Mammary epithelial cell (primary cell): ENCODE data around the gene MMP15.

Source experiments
- EZH2 ChIP-seq: IDR thresholded peaks from 2 replicates; pipeline ENCODE4 v1.6.1; 2012; ENCODE audit warnings: low read length, inconsistent platforms, borderline replicate concordance
- TF ChIP-seq, protein P1 (sequence below), 2 donors: IDR thresholded peaks in 1 of 2; conservative IDR thresholded peaks in 1 of 2; 2 replicates each; pipeline ENCODE4 v1.5.1; 2011 to 2012; ENCODE audit warnings: inconsistent platforms in 2 of 2, low read length in 2 of 2, mild to moderate bottlenecking in 2 of 2, control low read depth in 1 of 2, low read depth in 1 of 2; ENCODE audit not compliant: insufficient read depth in 1 of 2; ENCODE audit errors: extremely low read depth in 1 of 2

DNA sequence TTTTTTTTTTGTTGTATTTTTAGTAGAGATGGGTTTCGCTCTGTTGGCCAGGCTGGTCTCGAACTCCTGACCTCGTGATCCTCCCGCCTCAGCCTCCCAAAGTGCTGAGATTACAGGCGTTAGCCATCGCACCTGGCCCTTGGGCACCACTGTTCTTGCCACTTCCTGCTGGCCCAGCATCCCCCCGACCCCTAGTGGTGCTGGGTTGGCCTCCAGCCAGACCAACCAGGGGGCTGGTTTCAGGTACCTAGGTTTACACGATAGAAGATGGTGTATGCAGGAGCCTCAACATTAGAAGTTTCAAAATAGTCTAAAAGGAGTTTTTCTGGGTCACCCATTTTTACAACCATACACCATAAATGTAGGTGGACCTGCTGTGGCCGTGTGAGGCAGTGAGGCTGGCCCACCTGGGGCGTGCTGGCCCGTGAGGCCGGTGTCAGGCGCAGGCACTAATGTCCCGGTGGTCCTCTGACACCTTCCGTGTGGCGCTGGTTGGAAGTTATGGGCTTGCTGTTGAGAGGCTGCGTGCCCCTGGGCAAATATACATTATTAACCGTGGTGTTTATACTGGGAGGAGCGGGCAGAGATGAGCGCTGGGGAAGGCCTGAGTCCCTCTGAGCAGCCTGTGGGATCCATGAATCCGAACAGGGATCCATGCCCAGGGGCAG, 60.2 kb downstream of the MMP15 start:
- TF ChIP-seq, protein P1, sequence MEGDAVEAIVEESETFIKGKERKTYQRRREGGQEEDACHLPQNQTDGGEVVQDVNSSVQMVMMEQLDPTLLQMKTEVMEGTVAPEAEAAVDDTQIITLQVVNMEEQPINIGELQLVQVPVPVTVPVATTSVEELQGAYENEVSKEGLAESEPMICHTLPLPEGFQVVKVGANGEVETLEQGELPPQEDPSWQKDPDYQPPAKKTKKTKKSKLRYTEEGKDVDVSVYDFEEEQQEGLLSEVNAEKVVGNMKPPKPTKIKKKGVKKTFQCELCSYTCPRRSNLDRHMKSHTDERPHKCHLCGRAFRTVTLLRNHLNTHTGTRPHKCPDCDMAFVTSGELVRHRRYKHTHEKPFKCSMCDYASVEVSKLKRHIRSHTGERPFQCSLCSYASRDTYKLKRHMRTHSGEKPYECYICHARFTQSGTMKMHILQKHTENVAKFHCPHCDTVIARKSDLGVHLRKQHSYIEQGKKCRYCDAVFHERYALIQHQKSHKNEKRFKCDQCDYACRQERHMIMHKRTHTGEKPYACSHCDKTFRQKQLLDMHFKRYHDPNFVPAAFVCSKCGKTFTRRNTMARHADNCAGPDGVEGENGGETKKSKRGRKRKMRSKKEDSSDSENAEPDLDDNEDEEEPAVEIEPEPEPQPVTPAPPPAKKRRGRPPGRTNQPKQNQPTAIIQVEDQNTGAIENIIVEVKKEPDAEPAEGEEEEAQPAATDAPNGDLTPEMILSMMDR (conservative IDR thresholded peaks at IDR 0.05 in 1 of 2, IDR thresholded peaks at IDR 0.05 in 1 of 2; ENCODE audit: extremely low read depth in 1 of 2, insufficient read depth in 1 of 2, low read depth in 1 of 2, low read length in 2 of 2) = no peak
- TF ChIP-seq EZH2 = no peak
